ENCODE measurements around the gene KRTAP10-12.
"Not testable (repeated sequence)": the region's sequence is repeated elsewhere in the genome, so short reads cannot be mapped to it uniquely, and the experiment has no call there.

- TF ChIP-seq CTCF (conservative IDR thresholded peaks at IDR 0.05 in 1 of 2, IDR thresholded peaks at IDR 0.05 in 1 of 2; ENCODE audit: extremely low read depth in 1 of 2, insufficient read depth in 1 of 2, low read depth in 1 of 2, low read length in 2 of 2); EZH2 (IDR thresholded peaks at IDR 0.05; ENCODE audit: borderline replicate concordance, low read length): not testable (repeated sequence)
Measured at GRCh38 chr21:44661567-44661966, 35.4 kb upstream of the KRTAP10-12 start.

Data from mammary epithelial cell (primary cell).